ENCODE results near the gene NATD1.

GRCh38 chr17:21242026-21242697 lies 11.0 kb downstream of the NATD1 start:
- TF ChIP-seq CTCF (IDR thresholded peaks at IDR 0.05 in 2 of 3, conservative IDR thresholded peaks at IDR 0.05 in 1 of 3; ENCODE audit: borderline replicate concordance in 1 of 3, insufficient read depth in 1 of 3, low read depth in 2 of 3, low read length in 2 of 3) (no peak), SP1 (IDR thresholded peaks at IDR 0.05; ENCODE audit: low read depth) (no peak), EZH2phosphoT487 (IDR thresholded peaks at IDR 0.05; ENCODE audit: borderline replicate concordance) (no peak), POLR2A (IDR thresholded peaks at IDR 0.05; ENCODE audit: borderline replicate concordance, extremely low read depth, insufficient read depth, insufficient read length) (no peak), POLR2AphosphoS5 (IDR thresholded peaks at IDR 0.05; ENCODE audit: low read depth, low read length) (no peak)
